Gastroesophageal sphincter (tissue), 4 donors: ENCODE measurements around the gene CCER1. TPM values are rescaled to one million over a fixed set of nuclear protein-coding genes. Genes with fewer than 3 reads are reported as not detected.

Experiments
- ATAC-seq: fragments of 150-250 bp; one replicate; pipeline ENCODE4 v1.9.1; 2016; ENCODE audit warnings: mild to moderate bottlenecking, moderate library complexity
- H3K27ac ChIP-seq, 4 donors: fragments of 200-600 bp; sonication (generic) in 3 of 4; 1 replicate in 3 of 4; 2 replicates in 1 of 4; pipeline ENCODE4 v1.5.1; 2016 to 2019
- H3K27me3 ChIP-seq: fragments of 200-600 bp; sonication (generic); one replicate; pipeline ENCODE4 v1.5.1; 2019
- H3K36me3 ChIP-seq, 2 donors: fragments of 200-600 bp; sonication (generic); one replicate each; pipeline ENCODE4 v1.5.1; 2019; ENCODE audit warnings: control low read depth in 1 of 2
- H3K4me1 ChIP-seq, 3 donors: fragments of 200-600 bp; sonication (generic); 1 replicate in 2 of 3; 2 replicates in 1 of 3; pipeline ENCODE4 v1.5.1; 2016 to 2019; ENCODE audit warnings: control low read depth in 2 of 3
- H3K4me3 ChIP-seq, 2 donors: fragments of 200-600 bp; sonication (generic); one replicate each; pipeline ENCODE4 v1.5.1; 2019; ENCODE audit warnings: mild to moderate bottlenecking in 1 of 2, moderate library complexity in 1 of 2
- H3K9me3 ChIP-seq, 3 donors: fragments of 200-600 bp; sonication (generic); one replicate each; pipeline ENCODE4 v1.5.1; 2017 to 2019; ENCODE audit warnings: control low read depth in 2 of 3
- EP300 ChIP-seq: sonication (generic); formaldehyde crosslinking; IDR thresholded peaks from one replicate; pipeline ENCODE4 v1.6.1; 2017; ENCODE audit warnings: antibody characterized with exemption, mild to moderate bottlenecking
- POLR2A ChIP-seq, 2 donors: fragments of 450-650 bp; IDR thresholded peaks; one replicate each; pipeline ENCODE4 v1.6.1; 2017; ENCODE audit warnings: antibody characterized with exemption in 2 of 2, mild to moderate bottlenecking in 2 of 2, moderate library complexity in 1 of 2
- POLR2AphosphoS5 ChIP-seq: sonication (generic); formaldehyde crosslinking; IDR thresholded peaks from one replicate; pipeline ENCODE4 v1.6.1; 2017; ENCODE audit warnings: antibody characterized with exemption
- WGBS, 2 donors: methylation state at CpG; one replicate each; pipeline ENCODE4 v1.1.5; 2018; ENCODE audit warnings: low coverage in 1 of 2; 5-methylcytosine and 5-hydroxymethylcytosine counted together
- total RNA-seq, 4 donors: library from RNA; depleted of rRNA; stranded (reverse); fragments of >200 nt; gene quantifications; one replicate each; pipeline ENCODE4 v1.1.0, GENCODE V29; 2016
- TF ChIP-seq, protein P1 (sequence below), 4 experiments: fragments of 200-600 bp in 2 of 4; fragments of 450-650 bp in 2 of 4; sonication (generic) in 1 of 4; IDR thresholded peaks; one replicate each; pipeline ENCODE4 v1.5.1; 2017 to 2019; ENCODE audit warnings: antibody characterized with exemption in 4 of 4, mild to moderate bottlenecking in 2 of 4, moderate library complexity in 2 of 4

Gene CCER1
- total RNA-seq, 4 donors from 2014 or later = not detected

DNA sequence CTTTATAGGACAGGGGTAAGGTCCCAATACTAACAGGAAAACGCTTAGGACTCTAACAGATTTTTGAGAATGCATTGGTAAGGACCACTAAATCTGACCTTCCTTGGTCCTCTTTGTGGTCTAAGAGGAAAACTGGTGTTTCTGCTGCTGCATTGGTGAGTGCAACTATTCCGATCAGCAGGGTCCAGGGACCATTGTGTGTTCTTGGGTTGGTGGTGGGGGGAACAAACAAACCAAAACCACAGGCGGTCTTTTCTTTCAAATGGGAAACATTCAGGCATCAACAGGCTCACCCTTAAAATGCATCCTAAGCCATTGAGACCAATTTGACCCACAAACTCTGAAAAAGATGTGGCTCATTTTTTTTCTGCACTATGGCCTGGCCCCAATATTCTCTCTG lies 29.1 kb upstream of the CCER1 start:
- no peak for ATAC-seq

DNA sequence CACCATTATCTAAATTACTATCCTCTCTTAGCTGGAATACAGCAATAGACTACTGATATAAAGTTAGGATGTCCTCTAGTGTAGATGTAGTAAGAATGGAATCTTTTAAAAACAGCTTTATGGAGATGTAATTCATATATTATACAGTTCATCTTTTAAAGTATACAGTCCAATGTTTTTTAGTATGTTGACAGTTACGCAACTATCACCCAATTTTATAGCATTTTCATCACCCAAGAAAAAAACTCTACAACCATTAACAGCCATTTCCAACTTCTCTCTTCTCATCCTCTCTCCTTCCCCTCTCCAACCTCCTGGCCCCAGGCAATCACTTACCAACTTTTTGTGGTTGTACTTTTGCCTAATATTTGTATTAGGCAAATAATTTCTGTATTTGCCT lies 27.2 kb upstream of the CCER1 start:
- no peaks in the 10 kb centered on the region for H3K9me3 ChIP-seq
- no peaks in the 10 kb centered on the region for H3K27me3 ChIP-seq
- H3K36me3 ChIP-seq = no peaks in the 10 kb centered on the region
- no peak for TF ChIP-seq POLR2AphosphoS5
- TF ChIP-seq, protein P1, sequence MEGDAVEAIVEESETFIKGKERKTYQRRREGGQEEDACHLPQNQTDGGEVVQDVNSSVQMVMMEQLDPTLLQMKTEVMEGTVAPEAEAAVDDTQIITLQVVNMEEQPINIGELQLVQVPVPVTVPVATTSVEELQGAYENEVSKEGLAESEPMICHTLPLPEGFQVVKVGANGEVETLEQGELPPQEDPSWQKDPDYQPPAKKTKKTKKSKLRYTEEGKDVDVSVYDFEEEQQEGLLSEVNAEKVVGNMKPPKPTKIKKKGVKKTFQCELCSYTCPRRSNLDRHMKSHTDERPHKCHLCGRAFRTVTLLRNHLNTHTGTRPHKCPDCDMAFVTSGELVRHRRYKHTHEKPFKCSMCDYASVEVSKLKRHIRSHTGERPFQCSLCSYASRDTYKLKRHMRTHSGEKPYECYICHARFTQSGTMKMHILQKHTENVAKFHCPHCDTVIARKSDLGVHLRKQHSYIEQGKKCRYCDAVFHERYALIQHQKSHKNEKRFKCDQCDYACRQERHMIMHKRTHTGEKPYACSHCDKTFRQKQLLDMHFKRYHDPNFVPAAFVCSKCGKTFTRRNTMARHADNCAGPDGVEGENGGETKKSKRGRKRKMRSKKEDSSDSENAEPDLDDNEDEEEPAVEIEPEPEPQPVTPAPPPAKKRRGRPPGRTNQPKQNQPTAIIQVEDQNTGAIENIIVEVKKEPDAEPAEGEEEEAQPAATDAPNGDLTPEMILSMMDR (IDR thresholded peaks at IDR 0.05) = no peak
- no peak for TF ChIP-seq POLR2A (IDR thresholded peaks at IDR 0.05)
- no peak for TF ChIP-seq EP300
- no peak overlapping the region for H3K4me3 ChIP-seq
- no peaks in the 10 kb centered on the region for H3K4me1 ChIP-seq
- H3K27ac ChIP-seq = no peak overlapping the region
- WGBS, 2 donors = 86 to 100% methylated on average over 1 of the region's 1 CpG
- ATAC-seq = no peak

More for the DNA sequence above, 29.1 kb upstream of the CCER1 start:
- 92 to 100% methylated on average over 2 of the region's 3 CpGs for WGBS, 2 donors
- TF ChIP-seq POLR2A (IDR thresholded peaks at IDR 0.05) (no peak), EP300 (no peak), POLR2AphosphoS5 (no peak)
- TF ChIP-seq, protein P1 (IDR thresholded peaks at IDR 0.05) = no peak
- Histone ChIP-seq H3K27me3 (no peaks in the 10 kb centered on the region), H3K4me1 (no peaks in the 10 kb centered on the region), H3K4me3 (no peak overlapping the region), H3K9me3 (no peaks in the 10 kb centered on the region), H3K27ac (no peak overlapping the region), H3K36me3 (no peaks in the 10 kb centered on the region)

DNA sequence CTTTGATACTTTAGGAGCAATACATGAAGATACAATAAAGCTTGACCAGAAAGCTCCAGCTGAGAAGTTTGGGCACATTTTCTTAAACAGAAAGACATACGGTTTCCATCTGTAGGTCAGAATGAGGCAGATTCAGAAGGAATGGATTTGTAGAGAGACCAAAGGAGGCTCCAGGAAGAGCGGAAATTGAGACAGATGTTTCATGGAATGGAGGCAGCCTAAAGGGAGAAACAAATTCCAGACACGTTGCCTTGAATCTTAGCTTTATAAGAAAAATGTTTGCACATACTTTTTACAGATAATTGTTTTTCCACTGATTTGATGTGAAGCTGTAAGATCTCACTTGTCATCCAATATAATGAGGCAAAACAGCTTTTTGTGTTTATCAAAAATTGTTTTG lies 25.0 kb upstream of the CCER1 start:
- no peaks in the 10 kb centered on the region for H3K9me3 ChIP-seq
- 36 to 40% methylated on average over 1 to 3 of the region's 3 CpGs for WGBS, 2 donors
- H3K27me3 ChIP-seq = no peaks in the 10 kb centered on the region
- H3K27ac ChIP-seq = peak overlapping the region in 2 of 4 donors; percentile 11 to 20
- no peaks in the 10 kb centered on the region for H3K36me3 ChIP-seq
- no peak for ATAC-seq
- no peaks in the 10 kb centered on the region for H3K4me1 ChIP-seq
- H3K4me3 ChIP-seq = no peak overlapping the region
- TF ChIP-seq, protein P1 (IDR thresholded peaks at IDR 0.05) = no peak
- TF ChIP-seq EP300 (no peak), POLR2A (IDR thresholded peaks at IDR 0.05) (no peak), POLR2AphosphoS5 (no peak)

DNA sequence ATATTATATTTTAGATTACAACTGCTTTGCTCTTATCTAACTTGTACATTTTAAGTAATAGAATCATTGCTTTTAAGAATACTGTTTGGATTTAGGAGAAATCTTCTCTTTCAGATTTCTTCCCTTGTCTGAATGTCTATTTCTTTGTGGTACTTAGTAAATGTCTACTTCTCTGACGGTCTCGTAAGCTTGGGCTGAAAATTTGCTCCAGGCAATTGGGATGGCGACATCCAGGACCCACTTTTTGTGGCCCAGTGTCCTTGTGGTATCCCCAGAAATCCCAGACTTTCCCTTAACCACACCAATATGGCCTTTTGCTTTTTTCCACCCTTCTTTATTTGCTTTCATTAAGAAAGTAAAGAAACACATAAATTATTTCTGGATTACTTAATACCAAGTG lies 24.0 kb upstream of the CCER1 start:
- H3K27ac ChIP-seq = no peak overlapping the region

More for the DNA sequence above, 24.0 kb upstream of the CCER1 start:
- no peak for ATAC-seq
- Histone ChIP-seq H3K4me3 (no peak overlapping the region), H3K27me3 (no peaks in the 10 kb centered on the region), H3K9me3 (no peaks in the 10 kb centered on the region), H3K4me1 (no peaks in the 10 kb centered on the region), H3K36me3 (no peaks in the 10 kb centered on the region)
- TF ChIP-seq POLR2A (IDR thresholded peaks at IDR 0.05) (no peak), EP300 (no peak), POLR2AphosphoS5 (no peak)
- TF ChIP-seq, protein P1 (IDR thresholded peaks at IDR 0.05) = no peak
- 70 to 87% methylated on average over 3 of the region's 3 CpGs for WGBS, 2 donors
